Liver (tissue), 9 donors: ENCODE results near the gene CASP6. TPM values are rescaled to one million over a fixed set of nuclear protein-coding genes. Genes with fewer than 3 reads are reported as not detected.

Experiments used
- DNase-seq: peaks from one replicate; pipeline ENCODE4 v3.0.0-alpha.2; 2017; ENCODE audit warnings: low spot score
- H3K27ac ChIP-seq, 2 donors: one replicate each; pipeline ENCODE4 v1.7.0; 2013; ENCODE audit warnings: inconsistent platforms in 2 of 2, low read length in 2 of 2, control low read depth in 1 of 2, low read depth in 1 of 2, mild to moderate bottlenecking in 1 of 2
- H3K27me3 ChIP-seq, 4 donors: one replicate each; pipeline versions ENCODE4 v1.6.1 to v1.7.0; 2013; ENCODE audit warnings: low read length in 3 of 4, inconsistent platforms in 1 of 4, mild to moderate bottlenecking in 1 of 4, moderate library complexity in 1 of 4; ENCODE audit not compliant: control insufficient read depth in 4 of 4, insufficient read depth in 4 of 4
- H3K36me3 ChIP-seq, 4 donors: one replicate each; pipeline versions ENCODE4 v1.6.1 to v1.7.0; 2013; ENCODE audit warnings: low read length in 3 of 4, mild to moderate bottlenecking in 3 of 4, low read depth in 1 of 4, moderate library complexity in 1 of 4; ENCODE audit not compliant: control insufficient read depth in 4 of 4, insufficient read depth in 3 of 4
- H3K4me1 ChIP-seq, 4 donors: one replicate each; pipeline versions ENCODE4 v1.6.1 to v1.7.0; 2013; ENCODE audit warnings: low read length in 3 of 4, mild to moderate bottlenecking in 3 of 4, moderate library complexity in 1 of 4; ENCODE audit not compliant: control insufficient read depth in 4 of 4, insufficient read depth in 4 of 4
- H3K4me3 ChIP-seq, 3 donors: one replicate each; pipeline versions ENCODE4 v1.6.1 to v1.7.0; 2013; ENCODE audit warnings: low read length in 3 of 3, control low read depth in 1 of 3, low read depth in 1 of 3, mild to moderate bottlenecking in 1 of 3
- H3K9ac ChIP-seq, 2 donors: one replicate each; pipeline ENCODE4 v1.7.0; 2013; ENCODE audit warnings: low read length in 2 of 2, mild to moderate bottlenecking in 2 of 2, moderate library complexity in 2 of 2, control low read depth in 1 of 2, low read depth in 1 of 2
- H3K9me3 ChIP-seq, 4 donors: one replicate each; pipeline versions ENCODE4 v1.6.1 to v1.7.0; 2013; ENCODE audit warnings: low read length in 3 of 4; ENCODE audit not compliant: control insufficient read depth in 4 of 4
- FOXA1 ChIP-seq: IDR thresholded peaks from 2 replicates; pipeline ENCODE4 v1.6.1; 2016; ENCODE audit warnings: antibody characterized with exemption
- FOXA2 ChIP-seq: IDR thresholded peaks from 2 replicates; pipeline ENCODE4 v1.6.1; 2016; ENCODE audit warnings: antibody characterized with exemption
- GABPA ChIP-seq, 2 donors: IDR thresholded peaks in 1 of 2; conservative IDR thresholded peaks in 1 of 2; 2 replicates each; pipeline ENCODE4 v1.6.1; 2016; ENCODE audit warnings: antibody characterized with exemption in 2 of 2, mild to moderate bottlenecking in 1 of 2, moderate library complexity in 1 of 2
- HNF4G ChIP-seq: IDR thresholded peaks from 2 replicates; pipeline ENCODE4 v1.6.1; 2016; ENCODE audit warnings: antibody characterized with exemption
- MAX ChIP-seq: IDR thresholded peaks from 2 replicates; pipeline ENCODE4 v1.6.1; 2016; ENCODE audit warnings: antibody characterized with exemption
- RXRA ChIP-seq, 2 donors: IDR thresholded peaks; 2 replicates each; pipeline ENCODE4 v1.6.1; 2017 to 2018; ENCODE audit warnings: antibody characterized with exemption in 2 of 2, mild to moderate bottlenecking in 1 of 2
- SP1 ChIP-seq: IDR thresholded peaks from 2 replicates; pipeline ENCODE4 v1.6.1; 2018; ENCODE audit warnings: antibody characterized with exemption, mild to moderate bottlenecking
- TAF1 ChIP-seq: conservative IDR thresholded peaks from 2 replicates; pipeline ENCODE4 v1.6.1; 2016; ENCODE audit warnings: antibody characterized with exemption, mild to moderate bottlenecking
- WGBS: extraction: QIAGEN DNeasy Blood & Tissue Kit; methylation state at CpG from one replicate; pipeline ENCODE4 v1.1.7; 2013; 5-methylcytosine and 5-hydroxymethylcytosine counted together
- polyA plus RNA-seq, 2 donors: library from polyadenylated mRNA; stranded (reverse) in 1 of 2; unstranded in 1 of 2; fragments of 200-250 nt in 1 of 2; fragments of >200 nt in 1 of 2; fragmentation: Nextera tagmentation in 1 of 2; extraction: Ambion mirVana in 1 of 2; gene quantifications; one replicate each; pipeline versions ENCODE4 v1.2.1 to v1.2.3, GENCODE V29; 2013 to 2015
- total RNA-seq, 2 donors: library from RNA; depleted of rRNA; stranded (reverse); fragments of >200 nt; gene quantifications; one replicate each; pipeline ENCODE4 v1.2.3, GENCODE V29; 2014
- TF ChIP-seq, protein P1 (sequence below): IDR thresholded peaks from 2 replicates; pipeline ENCODE4 v1.6.1; 2016; ENCODE audit warnings: antibody characterized with exemption
- TF ChIP-seq, protein P2 (sequence below): IDR thresholded peaks from 2 replicates; pipeline ENCODE4 v1.6.1; 2016; ENCODE audit warnings: antibody characterized with exemption, mild to moderate bottlenecking
- donor health status: healthy.
- donor health status: healthy.
- donor health status: healthy.
- donor health status: healthy.
- donor health status: healthy.

Gene CASP6
- total and polyA plus RNA-seq, 4 donors: 14.9 to 20.9 (median 19.5) TPM

GRCh38 chr4:109691411-109691920 is 11.8 kb downstream of the CASP6 start:
- Histone ChIP-seq H3K9me3 (no peaks in the 10 kb centered on the region), H3K9ac (no peak overlapping the region), H3K4me1 (no peaks in the 10 kb centered on the region), H3K27ac (no peak overlapping the region), H3K36me3 (peaks cover 3 to 34% (median 32%) of the 10 kb centered on the region in 4 donors), H3K4me3 (no peak overlapping the region), H3K27me3 (no peaks in the 10 kb centered on the region)
- 90% methylated on average over 1 of the region's 1 CpG for WGBS
- TF ChIP-seq TAF1: no peak
- no peak for TF ChIP-seq HNF4G
- TF ChIP-seq GABPA (IDR thresholded peaks at IDR 0.05 in 1 of 2, conservative IDR thresholded peaks at IDR 0.05 in 1 of 2): no peak
- TF ChIP-seq FOXA1: no peak
- TF ChIP-seq RXRA (IDR thresholded peaks at IDR 0.05): no peak
- TF ChIP-seq, protein P1, sequence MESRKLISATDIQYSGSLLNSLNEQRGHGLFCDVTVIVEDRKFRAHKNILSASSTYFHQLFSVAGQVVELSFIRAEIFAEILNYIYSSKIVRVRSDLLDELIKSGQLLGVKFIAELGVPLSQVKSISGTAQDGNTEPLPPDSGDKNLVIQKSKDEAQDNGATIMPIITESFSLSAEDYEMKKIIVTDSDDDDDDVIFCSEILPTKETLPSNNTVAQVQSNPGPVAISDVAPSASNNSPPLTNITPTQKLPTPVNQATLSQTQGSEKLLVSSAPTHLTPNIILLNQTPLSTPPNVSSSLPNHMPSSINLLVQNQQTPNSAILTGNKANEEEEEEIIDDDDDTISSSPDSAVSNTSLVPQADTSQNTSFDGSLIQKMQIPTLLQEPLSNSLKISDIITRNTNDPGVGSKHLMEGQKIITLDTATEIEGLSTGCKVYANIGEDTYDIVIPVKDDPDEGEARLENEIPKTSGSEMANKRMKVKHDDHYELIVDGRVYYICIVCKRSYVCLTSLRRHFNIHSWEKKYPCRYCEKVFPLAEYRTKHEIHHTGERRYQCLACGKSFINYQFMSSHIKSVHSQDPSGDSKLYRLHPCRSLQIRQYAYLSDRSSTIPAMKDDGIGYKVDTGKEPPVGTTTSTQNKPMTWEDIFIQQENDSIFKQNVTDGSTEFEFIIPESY: no peak
- TF ChIP-seq, protein P2, sequence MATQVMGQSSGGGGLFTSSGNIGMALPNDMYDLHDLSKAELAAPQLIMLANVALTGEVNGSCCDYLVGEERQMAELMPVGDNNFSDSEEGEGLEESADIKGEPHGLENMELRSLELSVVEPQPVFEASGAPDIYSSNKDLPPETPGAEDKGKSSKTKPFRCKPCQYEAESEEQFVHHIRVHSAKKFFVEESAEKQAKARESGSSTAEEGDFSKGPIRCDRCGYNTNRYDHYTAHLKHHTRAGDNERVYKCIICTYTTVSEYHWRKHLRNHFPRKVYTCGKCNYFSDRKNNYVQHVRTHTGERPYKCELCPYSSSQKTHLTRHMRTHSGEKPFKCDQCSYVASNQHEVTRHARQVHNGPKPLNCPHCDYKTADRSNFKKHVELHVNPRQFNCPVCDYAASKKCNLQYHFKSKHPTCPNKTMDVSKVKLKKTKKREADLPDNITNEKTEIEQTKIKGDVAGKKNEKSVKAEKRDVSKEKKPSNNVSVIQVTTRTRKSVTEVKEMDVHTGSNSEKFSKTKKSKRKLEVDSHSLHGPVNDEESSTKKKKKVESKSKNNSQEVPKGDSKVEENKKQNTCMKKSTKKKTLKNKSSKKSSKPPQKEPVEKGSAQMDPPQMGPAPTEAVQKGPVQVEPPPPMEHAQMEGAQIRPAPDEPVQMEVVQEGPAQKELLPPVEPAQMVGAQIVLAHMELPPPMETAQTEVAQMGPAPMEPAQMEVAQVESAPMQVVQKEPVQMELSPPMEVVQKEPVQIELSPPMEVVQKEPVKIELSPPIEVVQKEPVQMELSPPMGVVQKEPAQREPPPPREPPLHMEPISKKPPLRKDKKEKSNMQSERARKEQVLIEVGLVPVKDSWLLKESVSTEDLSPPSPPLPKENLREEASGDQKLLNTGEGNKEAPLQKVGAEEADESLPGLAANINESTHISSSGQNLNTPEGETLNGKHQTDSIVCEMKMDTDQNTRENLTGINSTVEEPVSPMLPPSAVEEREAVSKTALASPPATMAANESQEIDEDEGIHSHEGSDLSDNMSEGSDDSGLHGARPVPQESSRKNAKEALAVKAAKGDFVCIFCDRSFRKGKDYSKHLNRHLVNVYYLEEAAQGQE: no peak
- TF ChIP-seq SP1: no peak
- DNase-seq: no peak

DNA sequence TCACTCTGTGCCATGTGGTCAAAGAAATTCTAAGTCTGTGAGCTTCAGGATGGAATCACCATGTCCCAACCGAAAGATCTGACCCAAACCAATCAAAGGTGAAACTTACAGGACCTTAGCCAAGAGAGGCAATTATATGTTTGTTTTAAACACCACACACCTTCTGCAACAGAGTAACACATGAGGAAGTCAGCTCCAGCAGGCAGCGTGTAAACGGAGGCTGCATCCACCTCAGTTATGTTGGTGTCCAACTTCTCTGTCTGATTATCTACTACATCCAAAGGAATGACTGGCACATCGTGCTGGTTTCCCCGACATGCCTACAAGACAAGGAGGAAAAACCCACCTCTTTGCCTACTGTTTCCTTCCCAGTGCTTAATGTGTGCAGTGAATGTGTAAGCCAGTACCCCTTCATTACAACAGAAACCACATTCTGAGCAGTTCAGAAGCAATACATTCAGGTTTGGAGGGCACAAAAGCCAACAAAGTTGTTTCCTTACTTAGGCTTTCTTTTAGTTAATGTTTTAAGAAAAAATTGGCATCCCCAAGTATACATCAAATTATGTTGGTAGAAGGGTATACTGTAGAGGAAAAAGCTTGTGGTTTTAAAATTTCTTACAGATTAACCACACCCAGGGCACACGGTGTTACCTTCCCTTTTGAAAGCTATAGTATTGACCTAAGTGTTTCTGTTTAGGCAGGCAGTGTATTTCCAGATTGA is 12.4 kb downstream of the CASP6 start:
- 84% methylated on average over 6 of the region's 6 CpGs for WGBS
- TF ChIP-seq MAX (no peak), GABPA (IDR thresholded peaks at IDR 0.05 in 1 of 2, conservative IDR thresholded peaks at IDR 0.05 in 1 of 2) (no peak)
- Histone ChIP-seq H3K36me3 (peaks cover 3 to 32% (median 29%) of the 10 kb centered on the region in 4 donors), H3K9ac (no peak overlapping the region), H3K27me3 (no peaks in the 10 kb centered on the region), H3K4me3 (no peak overlapping the region), H3K27ac (no peak overlapping the region), H3K4me1 (no peaks in the 10 kb centered on the region), H3K9me3 (no peaks in the 10 kb centered on the region)
- no peak for DNase-seq

DNA sequence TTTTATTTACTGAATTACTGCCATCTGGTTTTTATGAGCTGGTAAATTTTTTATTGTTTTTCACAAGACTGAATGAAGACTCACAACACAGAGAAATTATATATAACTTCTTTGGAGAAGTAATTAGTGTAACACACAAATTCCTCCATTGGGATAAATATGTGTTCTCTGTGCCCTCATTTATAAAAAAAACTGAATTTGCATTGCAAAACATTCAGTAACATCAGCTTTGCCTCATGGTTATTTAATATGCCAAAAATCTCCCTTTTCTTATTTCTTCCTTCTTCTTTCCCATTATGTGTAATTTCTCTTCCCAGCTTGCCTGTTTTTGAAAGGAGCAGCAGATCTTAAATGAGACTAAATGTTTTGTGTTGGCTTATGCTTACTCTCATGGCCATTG is 18.5 kb downstream of the CASP6 start:
- no peak overlapping the region for H3K27ac ChIP-seq
- no peak overlapping the region for H3K4me3 ChIP-seq
- no peak for TF ChIP-seq FOXA2
- no peaks in the 10 kb centered on the region for H3K4me1 ChIP-seq
- DNase-seq: no peak
- H3K27me3 ChIP-seq: no peaks in the 10 kb centered on the region
- H3K9ac ChIP-seq: no peak overlapping the region
- H3K9me3 ChIP-seq: no peaks in the 10 kb centered on the region
- H3K36me3 ChIP-seq: peaks cover 0 to 8% (median 3%) of the 10 kb centered on the region in 4 donors
